Keratinocyte (primary cell): ENCODE measurements around the gene IRAG1. TPM values are rescaled to one million over a fixed set of nuclear protein-coding genes. Genes with fewer than 3 reads are reported as not detected.

ENCODE experiments used
- DNase-seq: peaks from one replicate; pipeline ENCODE4 v3.0.0-alpha.2; 2011; ENCODE audit warnings: low read depth, missing footprints, low spot score
- FAIRE-seq: peaks from 2 replicates; lab custom pipeline; 2011; peaks lifted over from hg19 to GRCh38; lab: Jason Lieb, UNC
- H2AFZ ChIP-seq: 2 replicates; pipeline ENCODE4 v1.6.0; 2012; ENCODE audit warnings: low read length, control low read depth, inconsistent platforms; ENCODE audit not compliant: control insufficient read depth
- H3K27ac ChIP-seq: 2 replicates; pipeline ENCODE4 v1.5.1; 2011; ENCODE audit warnings: low read length; ENCODE audit not compliant: control insufficient read depth, insufficient read depth
- H3K27me3 ChIP-seq: 3 replicates; pipeline ENCODE4 v1.6.0; 2011; ENCODE audit warnings: low read length; ENCODE audit not compliant: control insufficient read depth, insufficient read depth; ENCODE audit errors: extremely low read depth
- H3K36me3 ChIP-seq, 2 experiments: 2 replicates in 1 of 2; 3 replicates in 1 of 2; pipeline ENCODE4 v1.5.1; 2011; ENCODE audit warnings: low read length in 2 of 2, mild to moderate bottlenecking in 1 of 2; ENCODE audit not compliant: control insufficient read depth in 2 of 2, insufficient read depth in 2 of 2; ENCODE audit errors: extremely low read depth in 1 of 2
- H3K4me1 ChIP-seq: 3 replicates; pipeline ENCODE4 v1.5.1; 2011; ENCODE audit warnings: low read length; ENCODE audit not compliant: control insufficient read depth, insufficient read depth; ENCODE audit errors: extremely low read depth
- H3K4me2 ChIP-seq: 3 replicates; pipeline ENCODE4 v1.6.0; 2011; ENCODE audit warnings: low read depth, low read length; ENCODE audit not compliant: control insufficient read depth, insufficient read depth; ENCODE audit errors: extremely low read depth
- H3K4me3 ChIP-seq, 3 experiments: fragments of 200-600 bp in 1 of 3; sonication (generic) in 1 of 3; 2 replicates in 2 of 3; 3 replicates in 1 of 3; pipeline ENCODE4 v1.5.1; 2011 to 2016; ENCODE audit warnings: low read length in 3 of 3, mild to moderate bottlenecking in 3 of 3, control low read depth in 2 of 3, inconsistent platforms in 1 of 3, low read depth in 1 of 3, mixed read lengths in 1 of 3, mixed run types in 1 of 3, moderate library complexity in 1 of 3; ENCODE audit not compliant: control insufficient read depth in 2 of 3, insufficient read depth in 2 of 3; ENCODE audit errors: extremely low read depth in 1 of 3
- H3K79me2 ChIP-seq: 2 replicates; pipeline ENCODE4 v1.6.0; 2012; ENCODE audit warnings: low read length; ENCODE audit not compliant: control insufficient read depth, insufficient read depth
- H3K9ac ChIP-seq: 3 replicates; pipeline ENCODE4 v1.6.0; 2011; ENCODE audit warnings: low read length; ENCODE audit not compliant: control insufficient read depth, insufficient read depth; ENCODE audit errors: extremely low read depth
- H3K9me1 ChIP-seq: 3 replicates; pipeline ENCODE4 v1.6.0; 2011; ENCODE audit warnings: low read length; ENCODE audit not compliant: control insufficient read depth, insufficient read depth; ENCODE audit errors: extremely low read depth
- H3K9me3 ChIP-seq: 2 replicates; pipeline ENCODE4 v1.5.1; 2012; ENCODE audit warnings: low read depth, low read length; ENCODE audit not compliant: control insufficient read depth
- H4K20me1 ChIP-seq: 3 replicates; pipeline ENCODE4 v1.6.0; 2011; ENCODE audit warnings: low read length; ENCODE audit not compliant: control insufficient read depth, insufficient read depth; ENCODE audit errors: extremely low read depth
- CTCF ChIP-seq, 3 experiments: IDR thresholded peaks in 1 of 3; conservative IDR thresholded peaks in 1 of 3; optimal IDR thresholded peaks in 1 of 3; 2 replicates in 2 of 3; 3 replicates in 1 of 3; pipeline versions ENCODE3 to v1.5.1; 2011; ENCODE audit warnings: low read length in 3 of 3, mild to moderate bottlenecking in 3 of 3, moderate library complexity in 2 of 3, control low read depth in 1 of 3, inconsistent platforms in 1 of 3; ENCODE audit not compliant: insufficient read depth in 2 of 3; ENCODE audit errors: extremely low read depth in 1 of 3
- EZH2 ChIP-seq: IDR thresholded peaks from one replicate; pipeline ENCODE4 v1.6.1; 2012; ENCODE audit warnings: inconsistent platforms, mild to moderate bottlenecking, low read length, moderate library complexity
- dilution Hi-C: fragments of 300-500 bp; cut with MboI; formaldehyde crosslinking; loops from one replicate; pipeline ENCODE4 v1.7.0; 2020; ENCODE audit warnings: low sequenced_read_pairs; ENCODE audit not compliant: extremely low pct_ligation_motif_present
- polyA plus RNA-seq, 5 experiments: library from polyadenylated mRNA; depleted of rRNA in 3 of 5; stranded (reverse) in 3 of 5; stranded (forward) in 1 of 5; unstranded in 1 of 5; fragments of >200 nt; gene quantifications; 1 replicate in 1 of 5; 2 replicates in 3 of 5; 3 replicates in 1 of 5; pipeline versions ENCODE4 v1.2.1 to v1.2.3, GENCODE V29; 2011 to 2012; ENCODE audit warnings: missing spikeins in 2 of 5, low read depth in 1 of 5, low replicate concordance in 1 of 5

The IRAG1 gene
- polyA plus RNA-seq, 1 donor (not counting 4 experiments of a cell fraction or from before 2014, with no cell fraction given), result 0.51 TPM

DNA sequence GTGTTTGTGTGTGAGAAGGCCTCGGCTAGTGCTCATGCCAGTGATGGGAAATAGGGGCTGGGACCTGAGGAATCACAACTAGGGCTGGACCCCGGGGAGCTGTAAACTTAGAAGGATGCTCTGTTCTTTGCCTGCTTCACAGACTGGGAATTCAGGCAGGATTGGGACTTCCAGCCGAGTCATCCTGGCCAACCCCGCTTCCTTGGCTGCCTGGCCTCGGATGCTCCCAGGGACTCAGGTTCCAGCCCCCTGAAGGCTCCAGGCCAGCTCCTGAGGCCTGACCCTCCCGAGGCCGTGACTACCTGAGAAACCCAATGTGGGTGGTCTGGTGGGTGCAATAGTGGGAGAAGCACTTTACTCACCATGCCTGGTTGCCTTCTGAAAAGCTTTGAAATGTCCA lies 44.7 kb downstream of the IRAG1 start:
- no peak for DNase-seq
- Histone ChIP-seq H3K4me2 (no peak overlapping the region), H3K4me1 (peaks cover 8% of the 10 kb centered on the region), H3K9me3 (no peaks in the 10 kb centered on the region), H3K27ac (no peak overlapping the region), H3K79me2 (no peaks in the 10 kb centered on the region), H3K9ac (no peak overlapping the region), H4K20me1 (no peaks in the 10 kb centered on the region), H3K9me1 (no peaks in the 10 kb centered on the region), H3K36me3 (no peaks in the 10 kb centered on the region), H3K27me3 (no peaks in the 10 kb centered on the region), H3K4me3 (no peak overlapping the region), H2AFZ (no peak overlapping the region)
- no peak for TF ChIP-seq EZH2
- no peak for TF ChIP-seq CTCF (optimal IDR thresholded peaks at IDR 0.05 in 1 of 3, IDR thresholded peaks at IDR 0.05 in 1 of 3, conservative IDR thresholded peaks at IDR 0.05 in 1 of 3; ENCODE audit: extremely low read depth in 1 of 3, insufficient read depth in 2 of 3, low read length in 3 of 3)
- dilution Hi-C loops, result no loop called here
- FAIRE-seq, result no peak

DNA sequence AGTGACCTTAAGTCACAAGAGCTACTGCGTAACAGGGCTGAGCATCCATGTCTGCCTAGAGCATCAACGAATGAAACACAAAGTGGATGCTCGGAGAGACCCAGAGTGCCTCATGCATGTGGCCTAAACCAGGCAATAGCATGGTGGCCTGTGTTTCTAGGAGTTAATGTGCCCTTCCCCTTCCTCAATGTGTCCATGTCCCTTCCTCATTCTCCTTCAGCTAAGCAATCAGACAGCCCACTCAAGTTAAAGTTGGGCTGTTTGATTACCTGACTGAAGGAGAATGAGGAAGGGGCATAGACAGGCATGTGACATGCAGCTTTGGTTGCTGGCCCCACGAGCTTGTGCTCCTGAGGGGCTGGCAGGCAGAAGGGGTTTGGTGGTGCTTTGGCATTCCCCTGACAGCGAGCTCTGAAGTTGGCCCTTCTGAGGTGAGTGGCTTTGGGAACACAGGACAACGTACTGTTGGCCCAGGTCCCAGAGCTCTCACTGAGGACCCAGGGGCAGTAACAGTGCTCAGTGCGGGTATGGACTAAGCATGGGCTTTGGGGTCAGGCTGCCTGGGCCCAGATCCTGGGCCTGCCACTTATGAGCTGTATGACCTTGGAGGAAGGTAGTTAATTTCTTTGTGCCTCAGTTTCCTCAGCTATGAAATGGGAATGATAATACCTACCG lies 46.7 kb downstream of the IRAG1 start:
- Histone ChIP-seq H4K20me1 (no peaks in the 10 kb centered on the region), H3K79me2 (no peaks in the 10 kb centered on the region), H3K4me2 (no peak overlapping the region), H3K27ac (no peak overlapping the region), H3K27me3 (no peaks in the 10 kb centered on the region), H3K9ac (no peak overlapping the region), H3K4me3 (no peak overlapping the region), H3K36me3 (no peaks in the 10 kb centered on the region), H2AFZ (no peak overlapping the region), H3K4me1 (peaks cover 8% of the 10 kb centered on the region), H3K9me3 (no peaks in the 10 kb centered on the region), H3K9me1 (no peaks in the 10 kb centered on the region)
- no peak for DNase-seq
- no peak for FAIRE-seq
- no peak for TF ChIP-seq CTCF (optimal IDR thresholded peaks at IDR 0.05 in 1 of 3, IDR thresholded peaks at IDR 0.05 in 1 of 3, conservative IDR thresholded peaks at IDR 0.05 in 1 of 3; ENCODE audit: extremely low read depth in 1 of 3, insufficient read depth in 2 of 3, low read length in 3 of 3)
- no peak for TF ChIP-seq EZH2
- dilution Hi-C loops, result no loop called here
